Middle frontal gyrus (tissue), 1 donor: Measurements from ENCODE around the gene URM1.
A peak's percentile ranks its signal among the peaks of the same experiment; 100 is the strongest.
"Not testable (repeated sequence)": the region's sequence is repeated elsewhere in the genome, so short reads cannot be mapped to it uniquely, and the experiment has no call there.

Experiments used
- DNase-seq: peaks from one replicate; pipeline ENCODE4 v3.0.0-alpha.2; 2015; ENCODE audit warnings: low spot score; ENCODE audit errors: extremely low spot score

URM1 gene

GRCh38 chr9:128370752-128371629 lies at the start of gene URM1:
URM1 (plus strand) TSS chr9:128371374; CDS start chr9:128371381, 7 bp downstream.
- DNase-seq = peak; percentile 98

GRCh38 chr9:128321879-128322403 lies 49.2 kb upstream of the URM1 start:
- DNase-seq = no peak

GRCh38 chr9:128322404-128323211 lies 48.6 kb upstream of the URM1 start, which contains the start of the genes COQ4 and TRUB2:
COQ4 (plus strand) TSS chr9:128322839; CDS start chr9:128322859, 20 bp downstream.
TRUB2 (minus strand) TSS chr9:128322447; CDS start chr9:128322408, 39 bp downstream.
- DNase-seq = peak; percentile 91

- DNase-seq = no peak
Measured at GRCh38 chr9:128323212-128323730, 47.9 kb upstream of the URM1 start.

GRCh38 chr9:128323791-128324190 lies 47.4 kb upstream of the URM1 start:
- no peak for DNase-seq

GRCh38 chr9:128324401-128324800 lies 46.8 kb upstream of the URM1 start:
- DNase-seq = no peak

GRCh38 chr9:128325629-128326028 lies 45.5 kb upstream of the URM1 start:
- DNase-seq = no peak

- no peak for DNase-seq
Measured at GRCh38 chr9:128333451-128333869, 37.7 kb upstream of the URM1 start.

- no peak for DNase-seq
Measured at GRCh38 chr9:128335161-128335560, 36.0 kb upstream of the URM1 start.

GRCh38 chr9:128335914-128336313 lies 35.3 kb upstream of the URM1 start:
- no peak for DNase-seq

- DNase-seq = no peak
Measured at GRCh38 chr9:128337936-128338335, 33.2 kb upstream of the URM1 start.

- DNase-seq = not testable (repeated sequence)
Measured at GRCh38 chr9:128338852-128339614, 32.1 kb upstream of the URM1 start.

GRCh38 chr9:128339761-128340690 lies 31.1 kb upstream of the URM1 start, which contains the start of gene SLC27A4:
SLC27A4 (plus strand) TSS chr9:128340527; CDS start chr9:128343133, 2,606 bp downstream.
- DNase-seq = peak; percentile 66

- no peak for DNase-seq
Measured at GRCh38 chr9:128340691-128341434, 30.3 kb upstream of the URM1 start.

- no peak for DNase-seq
Measured at GRCh38 chr9:128341435-128341849, 29.7 kb upstream of the URM1 start.

- no peak for DNase-seq
Measured at GRCh38 chr9:128342971-128343680, 28.0 kb upstream of the URM1 start.

GRCh38 chr9:128343855-128344254 lies 27.3 kb upstream of the URM1 start:
- no peak for DNase-seq

- DNase-seq = no peak
Measured at GRCh38 chr9:128344931-128345605, 26.1 kb upstream of the URM1 start.
